HEK293T (cell line): ENCODE data around the gene MTHFD2.

Experiments
- ARNT ChIP-seq: fragments of 450-650 bp; IDR thresholded peaks from 2 replicates; pipeline ENCODE4 v1.6.1; 2017; ENCODE audit warnings: mild to moderate bottlenecking
- ELF4 ChIP-seq: fragments of 450-650 bp; IDR thresholded peaks from 2 replicates; pipeline ENCODE4 v1.6.1; 2017; ENCODE audit warnings: antibody characterized with exemption
- FOXK2 ChIP-seq: fragments of 450-650 bp; IDR thresholded peaks from 2 replicates; pipeline ENCODE4 v1.6.1; 2016; ENCODE audit warnings: mild to moderate bottlenecking
- FOXM1 ChIP-seq: fragments of 450-650 bp; IDR thresholded peaks from 2 replicates; pipeline ENCODE4 v1.6.1; 2017; ENCODE audit warnings: mild to moderate bottlenecking, borderline replicate concordance
- SP1 ChIP-seq: fragments of 450-650 bp; IDR thresholded peaks from 2 replicates; pipeline ENCODE4 v1.6.1; 2017
- ZNF384 ChIP-seq: fragments of 450-650 bp; IDR thresholded peaks from 2 replicates; pipeline ENCODE4 v1.6.1; 2016

DNA sequence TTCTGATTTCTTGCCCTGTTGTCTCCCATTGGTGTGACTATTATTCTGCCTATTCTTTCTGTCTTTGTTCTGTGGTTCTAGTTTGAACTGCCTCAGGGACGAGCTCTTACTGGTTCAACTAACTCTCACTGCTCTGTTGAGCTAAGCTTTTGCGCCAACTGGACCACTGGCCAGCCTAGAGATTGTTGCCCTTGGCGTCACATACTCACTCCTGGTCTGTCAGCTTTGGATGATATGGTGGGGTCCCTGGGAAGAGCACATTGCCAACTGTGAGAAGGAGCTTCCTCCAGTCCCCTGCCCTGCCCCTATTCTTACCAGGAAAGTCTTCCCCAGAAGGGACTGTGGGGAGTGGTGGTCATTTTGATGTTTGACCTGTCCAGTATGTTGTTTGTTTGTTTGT is 6.0 kb downstream of the MTHFD2 start:
- TF ChIP-seq FOXK2 (no peak), SP1 (no peak), ARNT (no peak), FOXM1 (no peak), ELF4 (no peak), ZNF384 (no peak)
